ENCODE data around the gene GPRIN3. TPM values are rescaled to one million over a fixed set of nuclear protein-coding genes. Genes with fewer than 3 reads are reported as not detected.

Gene GPRIN3
- total RNA-seq, 4 donors from 2014 or later, result 5.7 to 28.7 (median 8.8) TPM

GRCh38 chr4:89314291-89314690, 6.7 kb upstream of the GPRIN3 start:
- TF ChIP-seq CTCF (IDR thresholded peaks at IDR 0.05; ENCODE audit: low read depth), result no peak

- no peak for TF ChIP-seq CTCF (IDR thresholded peaks at IDR 0.05; ENCODE audit: low read depth)
Observed at GRCh38 chr4:89312066-89312465, 4.5 kb upstream of the GPRIN3 start.

DNA sequence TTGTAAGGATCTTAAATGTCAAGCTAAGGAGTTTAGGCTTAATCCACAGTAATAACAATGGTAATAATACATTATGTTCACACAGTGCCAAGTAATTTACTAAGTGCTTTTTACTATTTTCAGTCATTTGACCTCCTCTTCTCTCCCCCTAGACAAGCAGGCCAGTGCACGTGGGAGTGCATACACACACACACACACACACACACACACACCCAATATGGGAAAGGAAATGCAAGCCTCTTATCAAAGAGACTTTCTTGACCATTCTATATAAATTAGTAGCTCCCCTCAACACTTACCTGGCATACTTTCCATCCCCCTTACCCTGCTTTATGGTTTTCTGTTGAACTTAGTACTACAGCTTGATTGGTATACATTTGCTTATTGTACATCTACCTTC, 3.8 kb upstream of the GPRIN3 start:
- TF ChIP-seq CTCF (IDR thresholded peaks at IDR 0.05; ENCODE audit: low read depth), result no peak

DNA sequence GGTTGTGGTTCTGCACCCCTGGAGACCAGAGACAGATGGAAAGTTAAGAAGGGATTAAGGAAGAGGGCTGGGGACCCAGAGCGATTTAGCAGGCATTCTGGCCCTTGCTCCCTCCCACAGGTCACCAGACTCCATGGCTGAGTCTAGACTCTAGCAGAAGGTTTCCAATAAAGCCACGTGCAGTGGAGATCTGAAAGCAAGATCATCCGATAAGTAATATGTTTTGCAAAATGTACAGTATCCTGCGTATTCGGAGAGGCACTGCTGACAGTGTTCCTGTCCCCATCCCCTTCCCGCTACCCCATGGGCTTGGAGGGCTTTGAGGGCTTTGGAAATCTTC, 531 bp upstream of the GPRIN3 start:
- TF ChIP-seq CTCF (IDR thresholded peaks at IDR 0.05; ENCODE audit: low read depth), result no peak

GRCh38 chr4:89307178-89307445, 488 bp downstream of the GPRIN3 start:
- no peak for TF ChIP-seq CTCF (IDR thresholded peaks at IDR 0.05; ENCODE audit: low read depth)

GRCh38 chr4:89306486-89307177, 968 bp downstream of the GPRIN3 start:
- no peak for TF ChIP-seq CTCF (IDR thresholded peaks at IDR 0.05; ENCODE audit: low read depth)

DNA sequence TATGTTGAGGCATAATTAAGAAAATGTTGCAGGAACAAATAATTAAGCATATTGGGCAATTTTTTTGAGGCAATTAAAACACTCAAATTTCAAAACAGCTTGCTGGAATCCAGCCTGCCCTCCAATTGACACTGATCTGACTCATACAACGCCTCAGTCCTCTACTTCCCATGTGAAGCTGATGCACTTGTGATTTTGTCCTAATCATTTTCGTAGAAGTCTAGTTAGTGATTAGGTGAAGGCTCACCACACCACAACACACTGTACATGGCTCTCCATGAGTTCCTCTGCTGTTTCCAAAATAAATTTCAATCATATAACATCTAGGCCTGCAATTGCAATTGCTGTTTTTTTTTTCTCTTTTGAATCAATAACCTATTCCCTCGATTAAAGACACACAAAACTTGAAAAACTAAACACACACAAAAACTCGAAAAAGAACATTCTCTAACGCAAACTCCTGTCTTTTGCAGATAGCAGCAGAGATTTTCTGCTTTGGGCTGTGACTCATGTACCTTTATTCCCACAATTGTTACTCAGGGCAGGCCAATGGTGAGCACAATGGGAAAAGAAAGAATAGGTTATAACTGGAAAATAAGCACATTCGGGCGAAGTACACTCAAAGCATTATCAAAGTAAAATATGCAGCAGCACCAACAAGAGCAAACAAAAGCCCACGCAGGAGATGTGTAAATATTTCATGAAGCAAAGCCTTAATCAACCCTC, 1.7 kb downstream of the GPRIN3 start:
- TF ChIP-seq CTCF (IDR thresholded peaks at IDR 0.05; ENCODE audit: low read depth), result no peak
